HEK293T (cell line): ENCODE data around the gene CNTN2.

Experiments used
- CTCF ChIA-PET: fragments of 350-600 bp; formaldehyde crosslinking; extraction: SDS; loops from one replicate; lab custom pipeline; 2021; ENCODE audit warnings: antibody characterized with exemption, inconsistent platforms; lab: Yijun Ruan, JAX
- POLR2A ChIA-PET: fragments of 350-600 bp; formaldehyde crosslinking; extraction: SDS; loops from one replicate; lab custom pipeline; 2020; ENCODE audit warnings: antibody characterized with exemption, inconsistent platforms; lab: Yijun Ruan, JAX
- DNase-seq: peaks from one replicate; pipeline ENCODE4 v3.0.0; 2012; ENCODE audit warnings: mixed read lengths; ENCODE audit errors: extremely low spot score
- ARNT ChIP-seq: fragments of 450-650 bp; IDR thresholded peaks from 2 replicates; pipeline ENCODE4 v1.6.1; 2017; ENCODE audit warnings: mild to moderate bottlenecking
- BHLHE40 ChIP-seq: fragments of 450-650 bp; IDR thresholded peaks from 2 replicates; pipeline ENCODE4 v1.6.1; 2016; ENCODE audit warnings: mild to moderate bottlenecking, moderate library complexity, borderline replicate concordance
- CTBP1 ChIP-seq: fragments of 450-650 bp; IDR thresholded peaks from 2 replicates; pipeline ENCODE4 v1.6.1; 2016; ENCODE audit warnings: borderline replicate concordance
- ELF4 ChIP-seq: fragments of 450-650 bp; IDR thresholded peaks from 2 replicates; pipeline ENCODE4 v1.6.1; 2017; ENCODE audit warnings: antibody characterized with exemption
- FOXA1 ChIP-seq: fragments of 450-650 bp; IDR thresholded peaks from 2 replicates; pipeline ENCODE4 v1.6.1; 2016; ENCODE audit warnings: mild to moderate bottlenecking
- FOXK2 ChIP-seq: fragments of 450-650 bp; IDR thresholded peaks from 2 replicates; pipeline ENCODE4 v1.6.1; 2016; ENCODE audit warnings: mild to moderate bottlenecking
- FOXM1 ChIP-seq: fragments of 450-650 bp; IDR thresholded peaks from 2 replicates; pipeline ENCODE4 v1.6.1; 2017; ENCODE audit warnings: mild to moderate bottlenecking, borderline replicate concordance
- HDGF ChIP-seq: fragments of 450-650 bp; IDR thresholded peaks from 2 replicates; pipeline ENCODE4 v1.6.1; 2017; ENCODE audit warnings: antibody characterized with exemption, borderline replicate concordance
- L3MBTL2 ChIP-seq: fragments of 450-650 bp; conservative IDR thresholded peaks from 2 replicates; pipeline ENCODE4 v1.6.1; 2016; ENCODE audit warnings: mild to moderate bottlenecking
- LEF1 ChIP-seq: fragments of 450-650 bp; IDR thresholded peaks from 2 replicates; pipeline ENCODE4 v1.6.1; 2017; ENCODE audit warnings: mild to moderate bottlenecking, borderline replicate concordance
- NFRKB ChIP-seq: fragments of 450-650 bp; IDR thresholded peaks from 2 replicates; pipeline ENCODE4 v1.6.1; 2016; ENCODE audit warnings: mild to moderate bottlenecking, moderate library complexity
- SP1 ChIP-seq: fragments of 450-650 bp; IDR thresholded peaks from 2 replicates; pipeline ENCODE4 v1.6.1; 2017
- SUZ12 ChIP-seq: fragments of 450-650 bp; IDR thresholded peaks from 2 replicates; pipeline ENCODE4 v1.6.1; 2016; ENCODE audit warnings: mild to moderate bottlenecking
- TARDBP ChIP-seq: fragments of 450-650 bp; IDR thresholded peaks from 2 replicates; pipeline ENCODE4 v1.6.1; 2016
- ZNF384 ChIP-seq: fragments of 450-650 bp; IDR thresholded peaks from 2 replicates; pipeline ENCODE4 v1.6.1; 2016
- TF ChIP-seq, protein P1 (sequence below): fragments of 450-650 bp; IDR thresholded peaks from 2 replicates; pipeline ENCODE4 v1.6.1; 2016

Gene CNTN2

DNA sequence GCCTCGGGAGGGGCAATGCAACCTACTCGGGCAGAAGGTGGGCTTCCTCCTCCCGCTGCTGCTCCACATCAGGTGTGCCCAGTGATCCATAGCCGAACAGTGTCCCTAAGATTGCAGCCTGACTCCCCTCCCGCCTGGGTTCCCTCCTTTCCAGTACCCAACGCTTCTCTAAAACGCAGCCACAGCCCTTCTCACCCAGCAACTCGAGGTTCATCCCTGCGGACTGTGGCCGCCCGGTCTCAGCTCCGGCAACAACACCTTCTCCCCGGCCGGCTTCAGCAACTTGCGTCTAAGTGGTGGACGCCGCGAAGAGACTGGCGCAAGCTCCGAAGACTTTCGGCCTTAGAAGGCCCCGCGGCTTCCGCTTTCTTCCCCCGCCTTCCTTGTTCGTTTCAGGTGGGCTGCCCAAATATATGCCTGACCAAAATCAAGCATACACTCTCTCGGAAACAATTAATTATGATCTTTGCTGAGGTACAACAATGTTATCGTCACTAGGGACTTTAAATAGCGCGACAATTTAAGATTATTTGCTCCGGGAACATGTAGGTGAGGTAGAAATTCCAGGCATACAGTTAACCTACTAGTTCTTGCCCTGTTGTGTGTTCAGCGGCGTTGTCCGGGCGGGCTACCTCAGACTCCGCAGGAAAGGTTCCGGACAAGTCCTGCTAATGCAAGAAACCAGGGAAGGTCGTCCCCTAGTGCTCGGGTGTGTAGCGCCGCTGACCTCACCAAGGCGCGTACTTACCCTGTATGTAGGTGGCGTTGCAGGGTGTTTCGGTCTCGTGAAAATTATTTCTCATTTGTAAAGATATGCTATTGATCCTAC lies 78.9 kb downstream of the CNTN2 start, which contains the start of gene RBBP5:
Gene RBBP5 (minus strand): TSS at position 319 of the 829 bp plus-strand sequence. CDS start 105 bp downstream, at position 214.
- ChIA-PET CTCF (interaction anchor here (0.7 to 1.5 kb wide), 2 partner anchors 60 to 132 kb away, joined by 3 to 4 read pairs; no protein-coding TSS in a partner anchor), POLR2A (interaction anchor here (1.0 to 2.9 kb wide), 9 partner anchors 11 to 180 kb away, joined by 3 to 14 read pairs (median 4); partner anchors contain the start of gene TMCC2)
- DNase-seq = peak; percentile 95
- TF ChIP-seq CTBP1 = peak; percentile 97
- peak; percentile 93; the same call in 1 of the 2 replicates for TF ChIP-seq LEF1
- peak; percentile 44 for TF ChIP-seq L3MBTL2
- TF ChIP-seq ELF4 = peak; percentile 75
- no peak for TF ChIP-seq SUZ12
- peak; percentile 93; the same call in 1 of the 2 replicates for TF ChIP-seq FOXM1
- no peak for TF ChIP-seq FOXA1
- peak; percentile 91 for TF ChIP-seq NFRKB
- TF ChIP-seq ARNT = peak; percentile 88
- TF ChIP-seq SP1 = no peak
- TF ChIP-seq FOXK2 = peak; percentile 99
- TF ChIP-seq ZNF384 = no peak
- TF ChIP-seq TARDBP = peak; percentile 72
- no peak for TF ChIP-seq HDGF
- TF ChIP-seq BHLHE40 = no peak
- TF ChIP-seq, protein P1, sequence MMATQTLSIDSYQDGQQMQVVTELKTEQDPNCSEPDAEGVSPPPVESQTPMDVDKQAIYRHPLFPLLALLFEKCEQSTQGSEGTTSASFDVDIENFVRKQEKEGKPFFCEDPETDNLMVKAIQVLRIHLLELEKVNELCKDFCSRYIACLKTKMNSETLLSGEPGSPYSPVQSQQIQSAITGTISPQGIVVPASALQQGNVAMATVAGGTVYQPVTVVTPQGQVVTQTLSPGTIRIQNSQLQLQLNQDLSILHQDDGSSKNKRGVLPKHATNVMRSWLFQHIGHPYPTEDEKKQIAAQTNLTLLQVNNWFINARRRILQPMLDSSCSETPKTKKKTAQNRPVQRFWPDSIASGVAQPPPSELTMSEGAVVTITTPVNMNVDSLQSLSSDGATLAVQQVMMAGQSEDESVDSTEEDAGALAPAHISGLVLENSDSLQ = 0 out of 2 replicates have a peak, but pooled peaks have one; percentile 29

DNA sequence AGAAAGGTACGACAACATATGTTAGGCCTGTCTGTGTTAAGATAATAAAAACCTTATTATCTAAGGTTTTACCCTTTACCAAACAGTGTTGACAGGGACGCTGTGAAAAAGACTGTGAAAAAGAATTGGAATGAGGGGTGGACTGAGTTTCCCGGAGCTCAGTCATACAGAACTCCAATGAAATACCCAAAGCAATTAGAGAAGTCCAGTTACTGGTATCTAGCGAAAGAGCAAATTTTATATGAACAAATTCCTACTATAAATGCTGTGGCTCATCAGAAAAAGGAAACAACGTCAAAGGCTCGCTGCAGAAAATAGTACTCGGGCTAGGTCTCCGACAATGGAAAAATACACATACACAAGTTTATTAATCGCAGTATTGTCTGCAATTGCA lies 79.5 kb downstream of the CNTN2 start:
- ChIA-PET CTCF (interaction anchor here (0.6 to 1.6 kb wide), 5 partner anchors 19 to 207 kb away, joined by 3 to 9 read pairs (median 4); no protein-coding TSS in a partner anchor), POLR2A (interaction anchor here (0.8 to 2.9 kb wide), 6 partner anchors 10 to 139 kb away, joined by 3 to 14 read pairs (median 4); partner anchors contain the start of gene TMCC2)
- no peak for TF ChIP-seq L3MBTL2
- no peak for TF ChIP-seq ELF4
- TF ChIP-seq HDGF = no peak
- no peak for TF ChIP-seq FOXK2
- no peak for TF ChIP-seq ARNT
- no peak for TF ChIP-seq ZNF384
- TF ChIP-seq SUZ12 = no peak
- no peak for TF ChIP-seq FOXA1
- no peak for TF ChIP-seq LEF1
- no peak for TF ChIP-seq NFRKB
- TF ChIP-seq SP1 = no peak
- no peak for TF ChIP-seq FOXM1
- no peak for DNase-seq

DNA sequence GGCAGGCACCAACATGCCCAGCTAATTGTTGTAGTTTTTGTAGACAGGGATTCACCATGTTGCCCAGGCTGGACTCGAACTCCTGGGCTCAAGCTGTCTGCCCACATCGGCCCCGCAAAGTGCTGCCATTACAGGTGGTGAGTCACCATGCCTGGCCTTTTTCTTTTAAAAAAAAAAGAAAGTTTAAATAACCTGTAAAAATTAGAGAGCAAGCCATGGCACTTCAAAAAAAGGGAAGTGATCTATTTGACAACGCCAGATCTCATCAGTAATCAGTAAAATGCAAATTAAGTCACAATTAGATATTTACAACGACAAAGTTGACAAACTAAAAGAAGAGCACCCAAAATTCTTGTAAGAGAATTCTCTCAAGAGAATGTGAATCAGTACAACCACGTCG lies 81.7 kb downstream of the CNTN2 start:
- POLR2A ChIA-PET = no interaction called here
- no peak for DNase-seq
- CTCF ChIA-PET = interaction anchor here (0.6 to 0.9 kb wide), 2 partner anchors 34 to 667 kb away, joined by 4 to 6 read pairs; no protein-coding TSS in a partner anchor
- TF ChIP-seq, protein P1 = no peak
- TF ChIP-seq SP1 (no peak), ARNT (no peak)

DNA sequence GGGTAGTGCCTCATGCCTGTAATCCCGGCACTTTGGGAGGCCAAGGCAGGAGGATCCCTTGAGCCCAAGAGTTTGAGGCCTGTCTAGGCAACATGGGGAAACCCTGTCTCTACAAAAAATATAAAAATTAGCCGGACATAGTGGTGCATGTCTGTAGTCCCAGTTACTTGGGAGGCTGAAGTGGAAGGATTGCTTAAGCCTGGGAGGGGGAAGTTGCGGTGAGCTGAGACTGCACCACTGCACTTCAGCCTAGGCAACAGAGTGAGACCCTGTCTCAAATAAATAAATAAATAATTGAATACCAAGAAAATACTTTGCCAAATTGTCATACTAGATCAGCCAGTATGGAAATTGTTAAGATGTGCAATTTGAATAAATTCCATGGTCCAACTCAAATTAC lies 84.6 kb downstream of the CNTN2 start:
- POLR2A ChIA-PET = no interaction called here
- TF ChIP-seq FOXK2 (no peak), ZNF384 (no peak), LEF1 (no peak), SUZ12 (no peak), HDGF (no peak), SP1 (no peak), FOXM1 (no peak), L3MBTL2 (no peak), ELF4 (no peak), CTBP1 (no peak), BHLHE40 (no peak), NFRKB (no peak), TARDBP (no peak), FOXA1 (no peak), ARNT (no peak)
- TF ChIP-seq, protein P1 = no peak
- CTCF ChIA-PET = interaction anchor here (0.6 kb wide), 1 partner anchor 1277 kb away, joined by 3 read pairs; no protein-coding TSS in a partner anchor
- no peak for DNase-seq
